ENCODE measurements around the gene MYOC.
"Not testable (repeated sequence)": the region's sequence is repeated elsewhere in the genome, so short reads cannot be mapped to it uniquely, and the experiment has no call there.

- not testable (repeated sequence) for TF ChIP-seq POLR2AphosphoS5 (IDR thresholded peaks at IDR 0.05; ENCODE audit: low read depth, low read length); CTCF (IDR thresholded peaks at IDR 0.05); TCF12 (IDR thresholded peaks at IDR 0.05); USF2 (IDR thresholded peaks at IDR 0.05; ENCODE audit: borderline replicate concordance, low read depth, low read length); JUND (IDR thresholded peaks at IDR 0.05); MAX (IDR thresholded peaks at IDR 0.05; ENCODE audit: low read depth); YY1 (IDR thresholded peaks at IDR 0.05; ENCODE audit: low read depth); EZH2phosphoT487 (IDR thresholded peaks at IDR 0.05; ENCODE audit: borderline replicate concordance, low read depth)
Observed at GRCh38 chr1:171693541-171693940, 41.1 kb upstream of the MYOC start.
